HG02870 (cell line): ENCODE results near the gene ATP1A1.
A peak's percentile ranks its signal among the peaks of the same experiment; 100 is the strongest.

ENCODE experiments used
- ATAC-seq: cut with Tn5 transposase; IDR thresholded peaks from one replicate; pipeline ENCODE4 v1.9.1; 2021; ENCODE audit warnings: mild to moderate bottlenecking, moderate library complexity; ENCODE audit not compliant: unreplicated experiment

Gene ATP1A1

DNA sequence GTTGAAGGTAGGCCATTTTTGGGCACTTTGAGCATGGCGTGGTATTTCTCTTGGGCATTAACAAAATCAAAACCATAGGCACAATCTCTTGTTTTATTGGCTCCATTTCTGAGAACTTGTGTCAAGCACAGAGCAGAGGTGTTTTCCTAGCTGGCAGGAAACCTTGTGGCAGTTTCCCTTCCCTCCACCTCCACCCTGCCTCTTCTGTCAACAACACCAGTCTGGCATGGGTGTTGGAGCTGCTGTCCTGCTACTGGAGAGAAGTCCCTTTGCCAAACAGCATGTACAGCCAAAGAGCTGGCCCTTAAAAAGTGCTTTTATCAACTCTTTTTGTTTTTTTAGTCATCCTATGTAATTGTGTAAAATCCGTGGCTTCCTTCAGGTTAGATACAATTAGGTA is 16.0 kb downstream of the ATP1A1 start:
- no peak for ATAC-seq

DNA sequence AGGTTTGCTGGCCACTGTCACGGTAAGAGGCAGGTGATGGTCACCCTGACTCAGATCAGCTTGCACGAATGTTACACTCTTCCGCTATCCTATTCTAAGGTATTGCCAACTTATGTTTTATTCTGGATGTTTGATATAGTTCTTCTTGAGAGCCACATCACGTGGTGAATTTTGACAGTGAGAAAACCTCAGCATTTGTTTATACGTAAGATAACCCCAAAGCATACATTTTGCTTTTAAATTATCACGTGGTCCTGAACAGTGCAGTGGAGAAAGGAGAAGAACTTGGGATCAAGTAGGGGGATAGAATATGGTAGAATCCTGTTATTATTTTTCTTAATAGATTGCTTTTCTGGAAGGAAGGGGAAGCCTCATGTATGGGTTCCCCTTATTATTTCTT is 16.6 kb downstream of the ATP1A1 start:
- ATAC-seq, result no peak

DNA sequence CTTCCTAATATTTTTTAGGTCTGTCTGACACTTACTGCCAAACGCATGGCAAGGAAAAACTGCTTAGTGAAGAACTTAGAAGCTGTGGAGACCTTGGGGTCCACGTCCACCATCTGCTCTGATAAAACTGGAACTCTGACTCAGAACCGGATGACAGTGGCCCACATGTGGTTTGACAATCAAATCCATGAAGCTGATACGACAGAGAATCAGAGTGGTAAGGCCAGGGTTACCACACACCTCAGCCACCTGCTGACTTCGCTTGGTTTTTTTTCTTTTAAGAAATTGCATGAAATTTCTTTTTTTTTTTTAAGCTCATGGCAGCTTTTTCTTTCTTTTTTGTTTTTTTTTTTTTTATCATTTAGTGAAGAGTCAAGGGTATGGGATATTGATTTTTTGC is 17.2 kb downstream of the ATP1A1 start:
- peak; percentile 94 for ATAC-seq

DNA sequence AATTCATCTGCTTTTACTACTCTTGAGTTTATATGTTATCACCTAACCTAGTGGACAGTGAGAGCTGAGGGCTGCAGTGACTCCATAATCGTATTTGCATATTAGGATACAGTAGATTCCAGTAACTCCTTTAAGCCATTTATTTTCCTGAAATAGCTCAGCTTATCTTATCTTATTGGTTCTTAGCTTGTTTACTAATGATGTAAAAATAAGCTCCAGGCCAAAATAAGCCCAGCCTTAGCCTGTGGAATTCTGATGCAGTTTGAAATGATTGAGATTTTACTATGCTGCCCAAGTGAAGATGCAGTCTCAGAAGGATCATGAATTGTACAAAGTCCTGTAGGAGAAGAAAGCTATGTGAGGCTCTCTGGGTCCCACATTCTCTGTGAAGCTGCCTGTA is 18.1 kb downstream of the ATP1A1 start:
- no peak for ATAC-seq

DNA sequence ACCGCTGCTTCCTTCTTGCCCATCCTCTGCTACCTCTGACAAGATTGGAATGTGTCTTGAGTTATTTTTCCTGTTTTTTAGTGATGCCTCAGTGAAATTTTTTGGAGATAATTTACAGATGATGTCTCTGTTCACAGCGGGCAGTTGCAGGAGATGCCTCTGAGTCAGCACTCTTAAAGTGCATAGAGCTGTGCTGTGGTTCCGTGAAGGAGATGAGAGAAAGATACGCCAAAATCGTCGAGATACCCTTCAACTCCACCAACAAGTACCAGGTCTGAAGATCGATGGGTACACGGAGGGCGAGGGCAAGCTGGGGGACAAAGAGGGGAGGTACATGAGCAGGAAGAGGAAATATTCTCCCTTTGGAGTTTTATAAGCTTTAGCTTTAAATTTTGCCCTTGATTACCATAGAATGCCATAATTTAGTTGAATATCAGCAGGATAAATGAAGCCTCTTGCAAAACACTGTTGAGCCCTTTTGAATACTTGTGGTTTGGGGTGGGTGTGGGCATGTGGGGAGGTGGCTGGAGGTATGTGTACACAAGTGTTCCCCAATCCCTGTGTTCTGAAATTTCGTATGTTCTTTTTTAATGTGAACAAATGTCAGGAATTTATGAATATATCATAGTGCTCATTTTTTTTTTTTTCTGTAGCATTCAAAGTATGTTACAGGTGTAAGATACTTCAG is 19.8 kb downstream of the ATP1A1 start:
- no peak for ATAC-seq

GRCh38 chr1:116393792-116394191 is 20.7 kb downstream of the ATP1A1 start:
- no peak for ATAC-seq

DNA sequence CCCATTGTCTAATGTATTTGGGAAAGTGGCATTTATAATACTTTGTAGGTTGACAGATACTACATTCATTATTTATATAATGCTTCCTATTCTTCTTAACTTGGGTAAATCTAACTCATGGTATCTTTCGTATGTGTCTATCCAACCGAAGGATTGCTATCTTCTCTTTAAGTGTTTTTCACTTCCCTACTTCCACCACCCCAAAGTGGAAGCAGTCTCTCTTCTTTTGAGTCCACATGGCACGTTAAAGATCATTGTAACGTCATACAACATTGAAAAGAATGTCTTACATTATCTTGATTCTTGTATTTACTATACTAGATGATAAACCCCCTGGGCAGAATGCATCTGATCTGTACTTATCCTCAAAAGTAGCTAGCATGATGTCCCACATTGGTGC is 21.2 kb downstream of the ATP1A1 start:
- ATAC-seq, result no peak

DNA sequence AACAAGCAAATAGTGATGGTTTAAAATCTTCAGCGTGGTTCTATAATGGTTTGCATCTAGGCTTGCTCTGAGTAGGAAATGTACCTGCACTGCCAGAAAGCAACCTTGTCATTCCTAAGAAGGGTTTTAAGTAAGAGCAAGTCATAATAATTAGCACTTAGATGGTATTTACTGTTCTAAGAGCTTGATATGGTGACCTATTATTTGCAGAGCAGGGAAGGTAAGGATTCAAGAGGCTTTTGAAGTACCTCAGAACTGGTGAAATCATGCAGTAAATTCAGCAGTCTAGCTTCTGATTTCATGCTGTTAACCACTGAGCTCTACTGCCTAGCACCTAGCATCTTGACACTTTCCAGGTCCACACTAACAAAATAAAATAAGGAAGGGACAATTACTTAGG is 23.7 kb downstream of the ATP1A1 start:
- ATAC-seq, result no peak

GRCh38 chr1:116397728-116398127 is 24.7 kb downstream of the ATP1A1 start:
- ATAC-seq, result no peak

DNA sequence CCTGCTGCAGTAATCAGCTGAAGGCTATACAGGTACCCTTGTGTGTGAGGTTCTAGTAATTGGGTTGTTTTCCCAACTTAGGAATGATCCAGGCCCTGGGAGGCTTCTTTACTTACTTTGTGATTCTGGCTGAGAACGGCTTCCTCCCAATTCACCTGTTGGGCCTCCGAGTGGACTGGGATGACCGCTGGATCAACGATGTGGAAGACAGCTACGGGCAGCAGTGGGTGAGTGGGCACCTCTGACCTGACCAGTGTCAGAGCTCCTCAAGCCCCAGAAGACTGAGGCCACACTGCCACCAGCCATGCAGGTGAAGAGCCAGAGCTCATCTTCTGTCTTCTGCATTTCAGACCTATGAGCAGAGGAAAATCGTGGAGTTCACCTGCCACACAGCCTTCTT is 27.7 kb downstream of the ATP1A1 start:
- ATAC-seq, result no peak

GRCh38 chr1:116401646-116402176 is 28.7 kb downstream of the ATP1A1 start:
- no peak for ATAC-seq

DNA sequence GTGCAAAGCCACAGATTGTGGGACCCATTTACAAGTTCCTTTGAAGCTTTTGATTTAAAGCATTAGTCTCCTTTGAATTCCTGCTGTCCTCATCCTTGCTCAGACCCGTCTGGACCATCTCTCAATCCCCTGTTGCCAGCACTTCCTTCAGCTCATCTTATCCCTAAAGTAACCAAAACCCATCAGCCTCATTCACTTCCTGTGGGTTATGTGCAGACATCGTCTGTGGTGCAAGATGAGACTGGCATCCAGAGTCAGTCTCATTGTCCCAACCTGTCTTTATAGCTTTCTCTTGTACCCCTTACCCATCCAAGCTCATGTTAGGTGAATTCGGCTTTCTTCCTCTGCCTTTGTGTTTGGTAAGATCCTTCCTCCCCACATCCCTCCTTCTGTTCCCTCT is 29.3 kb downstream of the ATP1A1 start:
- ATAC-seq, result no peak

- no peak for ATAC-seq
These were observed 30.6 kb downstream of the ATP1A1 start for GRCh38 chr1:116403496-116404136.

- no peak for ATAC-seq
These were observed 31.7 kb downstream of the ATP1A1 start for GRCh38 chr1:116404699-116405098.

- no peak for ATAC-seq
These were observed 32.4 kb downstream of the ATP1A1 start for GRCh38 chr1:116405241-116406135.

DNA sequence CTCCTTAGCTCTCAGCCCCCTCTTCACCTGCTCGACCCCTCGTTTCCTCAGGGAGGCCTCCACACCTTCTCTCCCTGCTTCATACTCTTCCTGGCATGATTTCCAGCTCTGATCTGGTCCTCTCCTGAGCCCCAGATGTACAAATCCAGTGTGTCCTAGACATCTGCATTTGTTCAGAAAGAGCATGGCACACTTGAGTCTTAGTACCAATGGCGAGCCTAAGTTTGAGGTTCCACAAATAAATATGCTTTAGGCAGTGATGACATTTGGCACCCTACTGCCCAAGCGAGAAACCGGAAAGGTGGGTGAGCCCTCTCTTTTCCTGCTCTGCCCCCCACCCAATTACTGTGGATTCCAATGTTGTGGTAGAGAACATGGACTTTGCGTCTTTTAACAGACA is 34.0 kb downstream of the ATP1A1 start:
- ATAC-seq, result no peak

GRCh38 chr1:116408193-116408592 is 35.1 kb downstream of the ATP1A1 start:
- ATAC-seq, result no peak

DNA sequence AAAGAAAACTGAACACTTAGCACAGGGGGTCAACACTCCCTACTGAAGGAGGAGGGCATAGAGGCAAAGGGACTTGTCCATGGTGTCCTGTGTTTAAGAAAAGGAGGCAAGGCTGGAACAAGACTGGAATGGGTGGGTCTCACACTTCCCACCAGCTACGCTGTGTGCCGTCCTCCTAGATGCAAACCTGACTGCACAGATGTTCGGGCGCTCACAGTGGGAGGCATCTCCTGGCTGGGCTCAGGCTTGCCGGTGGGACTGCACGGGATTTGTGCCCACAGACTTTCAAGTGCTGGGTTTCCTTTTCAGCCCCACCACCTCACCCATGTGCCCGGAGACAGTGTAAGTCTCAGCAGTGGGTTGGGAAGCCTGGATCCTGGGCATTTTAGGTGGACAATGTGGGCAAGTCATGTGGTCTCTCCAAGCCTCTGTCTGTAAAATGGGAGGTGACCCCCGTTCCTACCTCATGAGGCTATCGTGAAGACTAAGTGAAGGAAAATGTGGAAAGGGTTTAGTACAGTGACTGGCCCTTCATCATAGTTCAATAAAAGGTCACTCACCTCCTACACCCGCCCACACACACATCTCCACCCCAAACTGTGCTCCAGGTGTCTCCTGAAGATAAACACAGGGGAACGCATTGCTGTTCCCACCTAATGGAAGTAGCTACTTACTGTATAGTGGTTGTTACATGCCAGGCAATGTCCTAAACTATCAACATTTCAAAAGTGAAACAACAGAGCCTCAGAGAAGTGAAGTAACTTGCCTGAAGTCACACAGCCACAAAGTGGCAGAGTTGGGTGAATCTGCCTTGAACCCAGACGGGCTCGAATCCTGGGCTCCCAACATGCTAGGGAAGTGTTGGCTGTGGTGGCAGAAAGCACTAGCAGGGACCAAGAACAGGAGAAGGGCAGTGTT is 36.0 kb downstream of the ATP1A1 start:
- no peak for ATAC-seq

DNA sequence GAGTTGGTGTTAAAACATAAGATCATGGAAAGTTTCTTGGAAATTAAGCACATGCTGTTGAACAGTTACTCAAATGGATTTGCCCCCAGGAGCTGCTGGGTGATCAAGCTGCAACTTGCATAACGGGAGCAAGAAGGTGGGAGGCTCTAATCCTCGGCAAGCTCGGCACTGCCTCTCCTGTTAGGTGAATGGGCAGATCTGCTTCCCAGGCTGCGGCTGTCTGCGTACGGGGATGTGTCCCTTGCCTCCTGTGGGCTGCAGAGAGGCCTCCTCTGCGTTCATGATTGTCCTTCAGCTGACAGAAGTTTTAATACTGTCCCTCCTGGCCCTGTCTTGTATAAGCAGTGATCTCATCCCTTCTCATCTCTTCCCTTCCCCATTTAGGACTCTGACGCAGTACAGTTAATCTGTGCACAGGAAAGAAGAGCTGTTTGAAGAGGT is 36.7 kb downstream of the ATP1A1 start:
- no peak for ATAC-seq

GRCh38 chr1:116411784-116412479 is 38.9 kb downstream of the ATP1A1 start:
- no peak for ATAC-seq
